Upper lobe of left lung (tissue), 4 donors: Measurements from ENCODE around the gene LPCAT1.

Experiments used
- CTCF ChIP-seq, 6 experiments: fragments of 450-650 bp in 4 of 6; fragments of 200-600 bp in 2 of 6; sonication (generic) in 2 of 6; IDR thresholded peaks; one replicate each; pipeline ENCODE4 v1.5.1; 2016 to 2019; ENCODE audit warnings: antibody characterized with exemption in 6 of 6
- POLR2AphosphoS5 ChIP-seq, 2 donors: sonication (generic); formaldehyde crosslinking; IDR thresholded peaks; one replicate each; pipeline ENCODE4 v1.5.1; 2017; ENCODE audit warnings: antibody characterized with exemption in 2 of 2

- TF ChIP-seq CTCF (IDR thresholded peaks at IDR 0.05) (no peak), POLR2AphosphoS5 (IDR thresholded peaks at IDR 0.05) (no peak)
These were observed 16.8 kb downstream of the LPCAT1 start for GRCh38 chr5:1507014-1507375.
